H1 (cell line): Measurements from ENCODE around the gene RPL13A.

Experiments used
- NRF1 ChIP-seq: IDR thresholded peaks from 2 replicates; pipeline ENCODE4 v1.6.1; 2011; ENCODE audit warnings: mild to moderate bottlenecking, low read depth, low read length, improper control_type of control experiment
- RAD21 ChIP-seq, 2 experiments: IDR thresholded peaks in 1 of 2; conservative IDR thresholded peaks in 1 of 2; 2 replicates each; pipeline ENCODE4 v1.6.1; 2011; ENCODE audit warnings: low read depth in 2 of 2, low read length in 2 of 2, improper control_type of control experiment in 1 of 2, inconsistent platforms in 1 of 2, mild to moderate bottlenecking in 1 of 2, moderate library complexity in 1 of 2
- YY1 ChIP-seq: IDR thresholded peaks from 2 replicates; pipeline ENCODE4 v1.6.1; 2011; ENCODE audit warnings: low read depth, mild to moderate bottlenecking, low read length
- TF ChIP-seq, protein P1 (sequence below), 3 experiments: IDR thresholded peaks; 1 replicate in 2 of 3; 2 replicates in 1 of 3; pipeline versions ENCODE4 v1.5.1 to v1.6.1; 2011; ENCODE audit warnings: low read length in 3 of 3, mild to moderate bottlenecking in 3 of 3, inconsistent platforms in 2 of 3, low read depth in 1 of 3, moderate library complexity in 1 of 3; ENCODE audit not compliant: insufficient read depth in 1 of 3; ENCODE audit errors: control extremely low read depth in 1 of 3

DNA sequence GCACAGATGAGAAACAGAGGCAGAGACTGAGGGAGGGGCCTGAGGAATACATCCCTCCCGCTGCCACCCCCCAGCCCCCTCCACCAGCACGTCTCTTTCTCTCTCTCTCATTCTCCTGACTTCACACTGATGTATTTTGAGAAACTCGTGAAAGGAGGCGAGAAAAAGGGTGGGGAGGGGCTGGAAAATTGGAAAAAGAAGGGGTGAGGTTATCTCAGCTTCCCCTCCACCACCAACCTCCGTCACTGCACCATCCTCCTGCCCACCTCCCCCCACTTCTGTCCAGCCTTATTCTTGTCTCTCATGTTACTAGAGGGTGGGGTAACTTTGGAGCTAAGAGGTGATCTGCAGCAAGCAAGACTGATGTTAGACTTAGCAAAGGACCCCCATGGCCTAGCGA is 47.6 kb upstream of the RPL13A start:
- TF ChIP-seq NRF1, result no peak
- TF ChIP-seq RAD21 (IDR thresholded peaks at IDR 0.05 in 1 of 2, conservative IDR thresholded peaks at IDR 0.05 in 1 of 2; ENCODE audit: low read depth in 2 of 2, low read length in 2 of 2), result no peak
- TF ChIP-seq YY1, result no peak
- TF ChIP-seq, protein P1, sequence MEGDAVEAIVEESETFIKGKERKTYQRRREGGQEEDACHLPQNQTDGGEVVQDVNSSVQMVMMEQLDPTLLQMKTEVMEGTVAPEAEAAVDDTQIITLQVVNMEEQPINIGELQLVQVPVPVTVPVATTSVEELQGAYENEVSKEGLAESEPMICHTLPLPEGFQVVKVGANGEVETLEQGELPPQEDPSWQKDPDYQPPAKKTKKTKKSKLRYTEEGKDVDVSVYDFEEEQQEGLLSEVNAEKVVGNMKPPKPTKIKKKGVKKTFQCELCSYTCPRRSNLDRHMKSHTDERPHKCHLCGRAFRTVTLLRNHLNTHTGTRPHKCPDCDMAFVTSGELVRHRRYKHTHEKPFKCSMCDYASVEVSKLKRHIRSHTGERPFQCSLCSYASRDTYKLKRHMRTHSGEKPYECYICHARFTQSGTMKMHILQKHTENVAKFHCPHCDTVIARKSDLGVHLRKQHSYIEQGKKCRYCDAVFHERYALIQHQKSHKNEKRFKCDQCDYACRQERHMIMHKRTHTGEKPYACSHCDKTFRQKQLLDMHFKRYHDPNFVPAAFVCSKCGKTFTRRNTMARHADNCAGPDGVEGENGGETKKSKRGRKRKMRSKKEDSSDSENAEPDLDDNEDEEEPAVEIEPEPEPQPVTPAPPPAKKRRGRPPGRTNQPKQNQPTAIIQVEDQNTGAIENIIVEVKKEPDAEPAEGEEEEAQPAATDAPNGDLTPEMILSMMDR (IDR thresholded peaks at IDR 0.05; ENCODE audit: control extremely low read depth in 1 of 3, insufficient read depth in 1 of 3, low read depth in 1 of 3, low read length in 3 of 3), result no peak
